Ascending aorta (tissue), 2 donors: ENCODE data around the gene SLC13A2. TPM values are rescaled to one million over a fixed set of nuclear protein-coding genes. Genes with fewer than 3 reads are reported as not detected.

Source experiments
- DNase-seq, 2 donors: peaks; one replicate each; pipeline ENCODE4 v3.0.0-alpha.2; 2019; ENCODE audit warnings: low spot score in 2 of 2
- H3K27ac ChIP-seq, 2 donors: fragments of 200-600 bp; sonication (generic); one replicate each; pipeline ENCODE4 v1.5.1; 2016 to 2017; ENCODE audit warnings: mild to moderate bottlenecking in 1 of 2
- H3K27me3 ChIP-seq: fragments of 200-600 bp; sonication (generic); one replicate; pipeline ENCODE4 v1.5.1; 2017
- H3K36me3 ChIP-seq, 2 donors: fragments of 200-600 bp; sonication (generic); one replicate each; pipeline ENCODE4 v1.5.1; 2016
- H3K4me1 ChIP-seq, 2 donors: fragments of 200-600 bp; sonication (generic); one replicate each; pipeline ENCODE4 v1.5.1; 2016 to 2017; ENCODE audit warnings: mild to moderate bottlenecking in 1 of 2
- H3K4me3 ChIP-seq, 2 donors: fragments of 200-600 bp; sonication (generic); one replicate each; pipeline ENCODE4 v1.5.1; 2016 to 2017; ENCODE audit warnings: mild to moderate bottlenecking in 1 of 2
- H3K9me3 ChIP-seq, 2 donors: fragments of 200-600 bp; sonication (generic); one replicate each; pipeline ENCODE4 v1.5.1; 2016
- intact Hi-C: fragments of 100-400 bp; cut with DNase I; formaldehyde crosslinking; loops from one replicate; pipeline ENCODE4 v1.15.1; 2023
- total RNA-seq: library from RNA; depleted of rRNA; stranded (reverse); fragments of >200 nt; gene quantifications from one replicate; pipeline ENCODE4 v1.1.0, GENCODE V29; 2016
- TF ChIP-seq, protein P1 (sequence below), 3 experiments: fragments of 200-600 bp in 2 of 3; fragments of 450-650 bp in 1 of 3; sonication (generic) in 2 of 3; IDR thresholded peaks; one replicate each; pipeline ENCODE4 v1.5.1; 2016 to 2019; ENCODE audit warnings: antibody characterized with exemption in 3 of 3, mild to moderate bottlenecking in 1 of 3, moderate library complexity in 1 of 3

SLC13A2 gene
- total RNA-seq, 1 donor from 2014 or later, result not detected

DNA sequence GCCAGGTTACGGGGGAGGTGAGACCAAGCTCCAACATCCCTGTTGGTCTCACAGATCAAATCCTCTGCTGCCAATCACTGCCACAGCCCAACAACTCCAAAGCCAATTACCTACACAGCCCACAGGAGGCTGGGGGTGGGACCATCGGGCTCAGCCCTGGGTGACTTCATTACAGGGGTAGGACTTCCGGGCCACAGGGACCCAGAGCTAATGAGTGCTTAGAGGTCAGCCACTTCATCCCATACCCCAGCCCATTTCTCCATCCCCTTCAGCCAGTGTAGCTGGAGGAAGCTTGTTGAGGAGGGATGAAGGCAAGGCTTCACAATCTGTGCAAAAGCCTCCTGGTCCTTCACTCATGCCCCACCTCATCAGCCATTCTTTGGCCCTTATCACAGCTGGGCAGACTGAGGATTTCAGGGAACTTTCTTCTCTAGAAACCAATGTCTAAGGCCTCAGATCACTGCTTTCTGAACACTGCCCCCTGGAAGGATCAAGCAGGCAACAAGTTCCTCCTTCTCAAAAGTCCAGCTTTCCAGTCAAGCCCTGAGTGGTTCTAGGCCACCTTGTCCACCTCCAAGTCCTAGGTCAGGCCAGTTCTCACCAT, 38.5 kb downstream of the SLC13A2 start:
- Histone ChIP-seq H3K4me3 (no peak overlapping the region), H3K9me3 (no peaks in the 10 kb centered on the region), H3K27me3 (no peaks in the 10 kb centered on the region), H3K27ac (no peak overlapping the region), H3K36me3 (no peaks in the 10 kb centered on the region), H3K4me1 (no peaks in the 10 kb centered on the region)
- TF ChIP-seq, protein P1, sequence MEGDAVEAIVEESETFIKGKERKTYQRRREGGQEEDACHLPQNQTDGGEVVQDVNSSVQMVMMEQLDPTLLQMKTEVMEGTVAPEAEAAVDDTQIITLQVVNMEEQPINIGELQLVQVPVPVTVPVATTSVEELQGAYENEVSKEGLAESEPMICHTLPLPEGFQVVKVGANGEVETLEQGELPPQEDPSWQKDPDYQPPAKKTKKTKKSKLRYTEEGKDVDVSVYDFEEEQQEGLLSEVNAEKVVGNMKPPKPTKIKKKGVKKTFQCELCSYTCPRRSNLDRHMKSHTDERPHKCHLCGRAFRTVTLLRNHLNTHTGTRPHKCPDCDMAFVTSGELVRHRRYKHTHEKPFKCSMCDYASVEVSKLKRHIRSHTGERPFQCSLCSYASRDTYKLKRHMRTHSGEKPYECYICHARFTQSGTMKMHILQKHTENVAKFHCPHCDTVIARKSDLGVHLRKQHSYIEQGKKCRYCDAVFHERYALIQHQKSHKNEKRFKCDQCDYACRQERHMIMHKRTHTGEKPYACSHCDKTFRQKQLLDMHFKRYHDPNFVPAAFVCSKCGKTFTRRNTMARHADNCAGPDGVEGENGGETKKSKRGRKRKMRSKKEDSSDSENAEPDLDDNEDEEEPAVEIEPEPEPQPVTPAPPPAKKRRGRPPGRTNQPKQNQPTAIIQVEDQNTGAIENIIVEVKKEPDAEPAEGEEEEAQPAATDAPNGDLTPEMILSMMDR (IDR thresholded peaks at IDR 0.05), result no peak
- intact Hi-C loops, result no loop called here
- DNase-seq, result no peak

DNA sequence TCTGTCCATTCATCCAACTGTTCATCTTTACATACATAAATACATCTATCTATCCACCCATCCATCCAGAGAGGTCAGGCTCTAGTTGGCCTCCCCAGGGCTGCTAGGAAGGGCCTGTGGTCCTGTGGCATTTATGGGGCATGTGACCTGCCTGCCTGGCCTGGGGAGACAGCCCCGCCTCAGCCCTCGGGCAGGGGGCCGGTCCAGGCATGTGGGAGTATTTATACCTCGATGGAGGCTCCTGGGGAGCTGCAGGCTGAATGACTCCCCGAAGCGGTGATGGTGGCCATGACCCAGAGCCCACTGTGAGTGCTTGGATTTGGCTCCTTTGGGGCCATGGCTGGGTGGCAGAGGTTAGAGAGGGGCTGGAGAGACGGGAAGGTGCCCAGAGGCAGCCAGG, 40.0 kb downstream of the SLC13A2 start:
- intact Hi-C loops, result no loop called here

DNA sequence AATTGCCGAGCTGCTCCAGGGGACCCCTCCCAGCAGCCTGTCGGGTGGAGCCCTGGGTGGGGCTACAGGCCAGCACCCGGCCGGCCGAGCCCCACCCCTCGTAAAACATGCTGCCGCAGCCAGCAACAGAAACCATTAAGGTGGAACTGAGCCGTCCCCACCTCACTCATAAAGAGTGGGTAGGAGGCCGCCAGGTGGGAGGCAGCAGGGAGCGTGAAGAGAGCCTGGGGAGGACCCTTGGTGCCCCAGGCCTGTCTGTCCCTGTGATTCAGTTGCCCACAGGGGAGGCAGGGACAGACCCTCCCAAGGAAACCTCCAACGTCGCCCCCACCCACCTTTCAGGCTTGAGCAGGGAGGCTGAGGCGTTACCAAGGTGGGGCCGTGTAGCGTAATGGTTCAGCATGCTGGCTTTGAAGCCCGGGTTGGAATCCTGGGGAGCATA, 41.1 kb downstream of the SLC13A2 start:
- no peak overlapping the region for H3K27ac ChIP-seq
- DNase-seq, result no peak
- H3K4me1 ChIP-seq, result no peaks in the 10 kb centered on the region
- intact Hi-C loops, result no loop called here
- no peak overlapping the region for H3K4me3 ChIP-seq
- TF ChIP-seq, protein P1 (IDR thresholded peaks at IDR 0.05), result no peak
- no peaks in the 10 kb centered on the region for H3K27me3 ChIP-seq
- H3K9me3 ChIP-seq, result no peaks in the 10 kb centered on the region
- no peaks in the 10 kb centered on the region for H3K36me3 ChIP-seq

More for the DNA sequence above, 40.0 kb downstream of the SLC13A2 start:
- H3K36me3 ChIP-seq, result no peaks in the 10 kb centered on the region
- no peak overlapping the region for H3K27ac ChIP-seq
- no peak overlapping the region for H3K4me3 ChIP-seq
- no peaks in the 10 kb centered on the region for H3K4me1 ChIP-seq
- no peaks in the 10 kb centered on the region for H3K9me3 ChIP-seq
- TF ChIP-seq, protein P1 (IDR thresholded peaks at IDR 0.05), result no peak
- no peak for DNase-seq
- H3K27me3 ChIP-seq, result no peaks in the 10 kb centered on the region

DNA sequence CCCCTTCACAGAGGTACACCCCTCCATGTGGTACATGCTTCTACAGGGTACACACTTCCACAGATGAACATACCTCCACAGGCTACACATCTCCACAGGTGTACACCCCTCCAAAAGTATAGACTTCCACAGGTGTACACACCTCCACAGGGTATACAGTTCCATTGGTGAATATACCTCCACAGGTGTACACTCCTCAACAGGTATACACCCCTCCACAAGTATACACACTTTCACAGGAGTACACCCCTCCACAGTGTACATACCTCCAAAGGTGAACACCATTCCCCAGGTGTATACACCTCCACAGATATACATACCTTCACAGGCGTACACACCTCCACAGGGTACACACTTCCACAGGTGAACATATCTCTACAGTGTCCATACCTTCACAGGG, 42.1 kb downstream of the SLC13A2 start:
- no peak for DNase-seq
- no peaks in the 10 kb centered on the region for H3K4me1 ChIP-seq
- intact Hi-C loops, result no loop called here

DNA sequence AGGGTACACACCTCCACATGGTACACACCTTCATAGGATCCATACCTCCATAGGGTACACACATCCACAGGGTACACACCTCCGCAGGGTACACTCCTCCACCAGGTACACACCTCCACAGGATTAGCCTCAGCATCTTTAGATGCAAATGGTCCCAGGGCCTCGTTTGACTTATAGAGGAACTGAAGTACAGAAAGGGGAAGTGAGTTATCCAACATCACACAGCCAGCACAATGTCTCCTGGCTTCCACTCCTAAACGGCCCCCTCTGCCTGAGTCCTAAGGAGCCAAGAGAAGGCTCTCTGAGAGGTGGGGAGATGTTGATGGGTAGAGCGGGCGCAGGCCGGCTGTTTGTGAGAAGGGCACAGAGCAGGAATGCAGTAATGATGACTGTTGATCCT, 44.7 kb downstream of the SLC13A2 start:
- H3K27me3 ChIP-seq, result no peaks in the 10 kb centered on the region
- no peak overlapping the region for H3K27ac ChIP-seq
- no peaks in the 10 kb centered on the region for H3K9me3 ChIP-seq
- no peaks in the 10 kb centered on the region for H3K36me3 ChIP-seq
- intact Hi-C loops, result no loop called here
- H3K4me3 ChIP-seq, result no peak overlapping the region
- DNase-seq, result no peak
- TF ChIP-seq, protein P1 (IDR thresholded peaks at IDR 0.05), result no peak
- no peaks in the 10 kb centered on the region for H3K4me1 ChIP-seq

More for the DNA sequence above, 42.1 kb downstream of the SLC13A2 start:
- Histone ChIP-seq H3K36me3 (no peaks in the 10 kb centered on the region), H3K27me3 (no peaks in the 10 kb centered on the region), H3K9me3 (no peaks in the 10 kb centered on the region), H3K27ac (no peak overlapping the region), H3K4me3 (no peak overlapping the region)
- TF ChIP-seq, protein P1 (IDR thresholded peaks at IDR 0.05), result no peak

DNA sequence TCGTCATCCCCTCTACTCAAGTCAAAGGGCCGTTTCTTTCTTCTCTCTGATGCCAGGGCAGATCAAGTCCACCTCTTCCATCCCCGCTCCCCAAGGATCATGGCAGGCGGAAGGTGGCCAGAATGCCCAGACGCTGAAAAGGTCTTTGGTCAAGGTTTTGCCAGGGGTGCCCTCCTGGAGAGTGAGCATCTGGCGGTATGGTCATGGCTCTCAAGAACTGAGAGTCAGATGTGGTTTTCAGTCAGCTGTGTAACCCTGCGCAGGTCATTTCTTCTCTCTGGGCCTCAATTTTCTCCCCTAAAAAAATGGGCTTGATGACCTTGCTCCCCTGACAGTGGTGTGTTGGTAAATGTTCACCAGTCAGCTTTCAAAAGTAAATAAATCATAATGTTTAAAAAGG, 45.1 kb downstream of the SLC13A2 start:
- H3K4me3 ChIP-seq, result no peak overlapping the region
- H3K4me1 ChIP-seq, result no peaks in the 10 kb centered on the region
- TF ChIP-seq, protein P1 (IDR thresholded peaks at IDR 0.05), result no peak
- H3K27me3 ChIP-seq, result no peaks in the 10 kb centered on the region
- intact Hi-C loops, result no loop called here
- H3K27ac ChIP-seq, result no peak overlapping the region
- no peaks in the 10 kb centered on the region for H3K36me3 ChIP-seq
- no peaks in the 10 kb centered on the region for H3K9me3 ChIP-seq
- no peak for DNase-seq
